ENCODE results near the gene ZNF652.

The ZNF652 gene

GRCh38 chr17:49353607-49354006 is 8.4 kb downstream of the ZNF652 start:
- Histone ChIP-seq H3K36me3 (ENCODE audit: control insufficient read depth, insufficient read depth, low read length) (no peaks in the 10 kb centered on the region), H3K79me2 (ENCODE audit: control insufficient read depth, insufficient read depth, low read length) (peaks cover 13% of the 10 kb centered on the region), H3K4me1 (ENCODE audit: control insufficient read depth, low read depth, low read length) (no peaks in the 10 kb centered on the region), H3K23ac (ENCODE audit: low read length) (no peak overlapping the region), H3K79me1 (ENCODE audit: low read length) (peaks cover 12% of the 10 kb centered on the region), H2BK5ac (ENCODE audit: low read length) (no peak overlapping the region), H3K4me2 (ENCODE audit: low read length) (no peak overlapping the region), H2BK120ac (ENCODE audit: low read depth, low read length) (no peak overlapping the region), H3K9ac (ENCODE audit: low read length) (no peak overlapping the region), H3K4ac (ENCODE audit: low read depth, low read length) (no peak overlapping the region), H4K5ac (ENCODE audit: low read length) (no peak overlapping the region), H3K27me3 (ENCODE audit: insufficient read depth, low read length, poor library complexity) (no peaks in the 10 kb centered on the region), H4K8ac (ENCODE audit: low read depth, low read length) (no peak overlapping the region), H2AK5ac (ENCODE audit: low read length) (no peak overlapping the region), H2BK15ac (replicated peaks; ENCODE audit: low read depth) (no peak overlapping the region), H3K18ac (ENCODE audit: low read length) (no peak overlapping the region), H3K4me3 (ENCODE audit: low read length) (no peak overlapping the region), H3K27ac (ENCODE audit: low read depth, low read length) (no peak overlapping the region), H3K56ac (ENCODE audit: low read length) (no peak overlapping the region)
- no CpG with 5 or more reads among the region's 1 CpG for WGBS (ENCODE audit: extremely low coverage, insufficient coverage, low lambda C conversion rate)
- DNase-seq, result no peak

GRCh38 chr17:49352587-49353154 is 9.4 kb downstream of the ZNF652 start:
- peaks cover 6% of the 10 kb centered on the region for H3K79me1 ChIP-seq (ENCODE audit: low read length)

GRCh38 chr17:49351572-49352140 is 10.4 kb downstream of the ZNF652 start:
- Histone ChIP-seq H3K36me3 (ENCODE audit: control insufficient read depth, insufficient read depth, low read length) (no peaks in the 10 kb centered on the region), H3K79me1 (ENCODE audit: low read length) (peaks cover 5% of the 10 kb centered on the region), H3K56ac (ENCODE audit: low read length) (no peak overlapping the region), H3K4me1 (ENCODE audit: control insufficient read depth, low read depth, low read length) (no peaks in the 10 kb centered on the region), H2BK120ac (ENCODE audit: low read depth, low read length) (no peak overlapping the region), H2AK5ac (ENCODE audit: low read length) (no peak overlapping the region), H4K5ac (ENCODE audit: low read length) (no peak overlapping the region), H3K4me3 (ENCODE audit: low read length) (no peak overlapping the region), H3K4ac (ENCODE audit: low read depth, low read length) (no peak overlapping the region), H3K27ac (ENCODE audit: low read depth, low read length) (no peak overlapping the region), H2BK5ac (ENCODE audit: low read length) (no peak overlapping the region), H3K23ac (ENCODE audit: low read length) (no peak overlapping the region), H4K8ac (ENCODE audit: low read depth, low read length) (no peak overlapping the region), H3K4me2 (ENCODE audit: low read length) (no peak overlapping the region), H3K79me2 (ENCODE audit: control insufficient read depth, insufficient read depth, low read length) (peaks cover 4% of the 10 kb centered on the region), H2BK15ac (replicated peaks; ENCODE audit: low read depth) (no peak overlapping the region), H3K18ac (ENCODE audit: low read length) (no peak overlapping the region), H3K27me3 (ENCODE audit: insufficient read depth, low read length, poor library complexity) (no peaks in the 10 kb centered on the region), H3K9ac (ENCODE audit: low read length) (no peak overlapping the region)
- no CpG with 5 or more reads among the region's 3 CpGs for WGBS (ENCODE audit: extremely low coverage, insufficient coverage, low lambda C conversion rate)
- DNase-seq, result no peak

More at GRCh38 chr17:49352587-49353154, 9.4 kb downstream of the ZNF652 start:
- H3K56ac ChIP-seq (ENCODE audit: low read length), result no peak overlapping the region
- H3K4ac ChIP-seq (ENCODE audit: low read depth, low read length), result no peak overlapping the region
- H3K27me3 ChIP-seq (ENCODE audit: insufficient read depth, low read length, poor library complexity), result no peaks in the 10 kb centered on the region
- no peak overlapping the region for H3K27ac ChIP-seq (ENCODE audit: low read depth, low read length)
- no peak overlapping the region for H3K4me2 ChIP-seq (ENCODE audit: low read length)
- no peak overlapping the region for H2BK5ac ChIP-seq (ENCODE audit: low read length)
- H3K36me3 ChIP-seq (ENCODE audit: control insufficient read depth, insufficient read depth, low read length), result no peaks in the 10 kb centered on the region
- no peak for DNase-seq
- no peak overlapping the region for H3K4me3 ChIP-seq (ENCODE audit: low read length)
- peak overlapping the region; percentile 28 for H4K8ac ChIP-seq (ENCODE audit: low read depth, low read length)
- H3K18ac ChIP-seq (ENCODE audit: low read length), result no peak overlapping the region
- no peak overlapping the region for H3K23ac ChIP-seq (ENCODE audit: low read length)
- no peak overlapping the region for H2AK5ac ChIP-seq (ENCODE audit: low read length)
- H3K4me1 ChIP-seq (ENCODE audit: control insufficient read depth, low read depth, low read length), result no peaks in the 10 kb centered on the region
- H4K5ac ChIP-seq (ENCODE audit: low read length), result no peak overlapping the region
- H3K9ac ChIP-seq (ENCODE audit: low read length), result no peak overlapping the region
- WGBS (ENCODE audit: extremely low coverage, insufficient coverage, low lambda C conversion rate), result no CpG with 5 or more reads among the region's 6 CpGs
- no peak overlapping the region for H2BK15ac ChIP-seq (replicated peaks; ENCODE audit: low read depth)
- H2BK120ac ChIP-seq (ENCODE audit: low read depth, low read length), result no peak overlapping the region
- H3K79me2 ChIP-seq (ENCODE audit: control insufficient read depth, insufficient read depth, low read length), result peaks cover 7% of the 10 kb centered on the region

GRCh38 chr17:49349541-49349940 is 12.5 kb downstream of the ZNF652 start:
- Histone ChIP-seq H4K8ac (ENCODE audit: low read depth, low read length) (no peak overlapping the region), H3K9ac (ENCODE audit: low read length) (no peak overlapping the region), H3K23ac (ENCODE audit: low read length) (no peak overlapping the region), H3K27me3 (ENCODE audit: insufficient read depth, low read length, poor library complexity) (no peaks in the 10 kb centered on the region), H3K4ac (ENCODE audit: low read depth, low read length) (no peak overlapping the region), H3K4me1 (ENCODE audit: control insufficient read depth, low read depth, low read length) (no peaks in the 10 kb centered on the region), H3K4me3 (ENCODE audit: low read length) (no peak overlapping the region), H3K79me2 (ENCODE audit: control insufficient read depth, insufficient read depth, low read length) (peaks cover 6% of the 10 kb centered on the region), H3K27ac (ENCODE audit: low read depth, low read length) (no peak overlapping the region), H4K5ac (ENCODE audit: low read length) (no peak overlapping the region), H2BK15ac (replicated peaks; ENCODE audit: low read depth) (no peak overlapping the region), H2BK5ac (ENCODE audit: low read length) (no peak overlapping the region), H3K36me3 (ENCODE audit: control insufficient read depth, insufficient read depth, low read length) (no peaks in the 10 kb centered on the region), H3K18ac (ENCODE audit: low read length) (no peak overlapping the region), H3K4me2 (ENCODE audit: low read length) (no peak overlapping the region), H2AK5ac (ENCODE audit: low read length) (no peak overlapping the region), H2BK120ac (ENCODE audit: low read depth, low read length) (no peak overlapping the region), H3K79me1 (ENCODE audit: low read length) (peaks cover 5% of the 10 kb centered on the region), H3K56ac (ENCODE audit: low read length) (no peak overlapping the region)
- DNase-seq, result no peak

GRCh38 chr17:49344914-49345313 is 17.1 kb downstream of the ZNF652 start:
- Histone ChIP-seq H3K9ac (ENCODE audit: low read length) (no peak overlapping the region), H4K8ac (ENCODE audit: low read depth, low read length) (no peak overlapping the region), H2AK5ac (ENCODE audit: low read length) (no peak overlapping the region), H3K27ac (ENCODE audit: low read depth, low read length) (no peak overlapping the region), H3K4ac (ENCODE audit: low read depth, low read length) (no peak overlapping the region), H3K56ac (ENCODE audit: low read length) (no peak overlapping the region), H3K23ac (ENCODE audit: low read length) (no peak overlapping the region), H4K5ac (ENCODE audit: low read length) (no peak overlapping the region), H3K36me3 (ENCODE audit: control insufficient read depth, insufficient read depth, low read length) (no peaks in the 10 kb centered on the region), H2BK5ac (ENCODE audit: low read length) (no peak overlapping the region), H3K18ac (ENCODE audit: low read length) (no peak overlapping the region), H3K4me2 (ENCODE audit: low read length) (no peak overlapping the region), H3K27me3 (ENCODE audit: insufficient read depth, low read length, poor library complexity) (no peaks in the 10 kb centered on the region), H2BK120ac (ENCODE audit: low read depth, low read length) (no peak overlapping the region), H2BK15ac (replicated peaks; ENCODE audit: low read depth) (no peak overlapping the region), H3K4me1 (ENCODE audit: control insufficient read depth, low read depth, low read length) (no peaks in the 10 kb centered on the region), H3K79me2 (ENCODE audit: control insufficient read depth, insufficient read depth, low read length) (peaks cover 2% of the 10 kb centered on the region), H3K4me3 (ENCODE audit: low read length) (no peak overlapping the region), H3K79me1 (ENCODE audit: low read length) (no peaks in the 10 kb centered on the region)
- WGBS (ENCODE audit: extremely low coverage, insufficient coverage, low lambda C conversion rate), result no CpG with 5 or more reads among the region's 5 CpGs
- DNase-seq, result no peak

GRCh38 chr17:49343273-49343672 is 18.8 kb downstream of the ZNF652 start:
- no peak for DNase-seq

More at GRCh38 chr17:49343273-49343672, 18.8 kb downstream of the ZNF652 start:
- H3K18ac ChIP-seq (ENCODE audit: low read length), result no peak overlapping the region
- no peak overlapping the region for H2BK5ac ChIP-seq (ENCODE audit: low read length)
- no peak overlapping the region for H3K23ac ChIP-seq (ENCODE audit: low read length)
- no peak overlapping the region for H4K8ac ChIP-seq (ENCODE audit: low read depth, low read length)
- no peaks in the 10 kb centered on the region for H3K27me3 ChIP-seq (ENCODE audit: insufficient read depth, low read length, poor library complexity)
- no peaks in the 10 kb centered on the region for H3K4me1 ChIP-seq (ENCODE audit: control insufficient read depth, low read depth, low read length)
- no peaks in the 10 kb centered on the region for H3K36me3 ChIP-seq (ENCODE audit: control insufficient read depth, insufficient read depth, low read length)
- no peak overlapping the region for H2BK120ac ChIP-seq (ENCODE audit: low read depth, low read length)
- WGBS (ENCODE audit: extremely low coverage, insufficient coverage, low lambda C conversion rate), result no CpG with 5 or more reads among the region's 3 CpGs
- H2BK15ac ChIP-seq (replicated peaks; ENCODE audit: low read depth), result no peak overlapping the region
- H3K79me2 ChIP-seq (ENCODE audit: control insufficient read depth, insufficient read depth, low read length), result peaks cover 2% of the 10 kb centered on the region
- no peak overlapping the region for H3K4me3 ChIP-seq (ENCODE audit: low read length)
- H4K5ac ChIP-seq (ENCODE audit: low read length), result no peak overlapping the region
- no peaks in the 10 kb centered on the region for H3K79me1 ChIP-seq (ENCODE audit: low read length)
- no peak overlapping the region for H3K9ac ChIP-seq (ENCODE audit: low read length)
- no peak overlapping the region for H2AK5ac ChIP-seq (ENCODE audit: low read length)
- H3K27ac ChIP-seq (ENCODE audit: low read depth, low read length), result no peak overlapping the region
- no peak overlapping the region for H3K56ac ChIP-seq (ENCODE audit: low read length)
- no peak overlapping the region for H3K4ac ChIP-seq (ENCODE audit: low read depth, low read length)
- no peak overlapping the region for H3K4me2 ChIP-seq (ENCODE audit: low read length)

All from mesendoderm (in vitro differentiated cells).